OCI-LY1 (cell line): Measurements from ENCODE around the gene ANKIB1.

ENCODE experiments used
- H2AFZ ChIP-seq: fragments of 200-600 bp; sonication (generic), shearing (Covaris generic); 2 replicates; pipeline ENCODE4 v1.6.0; 2014; ENCODE audit warnings: antibody characterized with exemption, mild to moderate bottlenecking, low read length
- H3F3A ChIP-seq: fragments of 200-600 bp; sonication (generic), shearing (Covaris generic); 2 replicates; pipeline ENCODE4 v1.6.0; 2014; ENCODE audit warnings: mild to moderate bottlenecking, antibody characterized with exemption, low read length, moderate library complexity; ENCODE audit not compliant: insufficient read depth
- H3K27ac ChIP-seq: fragments of 200-600 bp; sonication (generic); 2 replicates; pipeline ENCODE4 v1.5.1; 2014; ENCODE audit warnings: low read length, mixed run types, mild to moderate bottlenecking, low read depth; ENCODE audit not compliant: poor library complexity, severe bottlenecking
- H3K27me3 ChIP-seq: fragments of 200-600 bp; sonication (generic); 2 replicates; pipeline ENCODE4 v1.6.0; 2014; ENCODE audit warnings: antibody characterized with exemption, mild to moderate bottlenecking, low read length, moderate library complexity; ENCODE audit not compliant: insufficient read depth
- H3K36me3 ChIP-seq: fragments of 200-600 bp; sonication (generic); 2 replicates; pipeline ENCODE4 v1.6.1; 2014; ENCODE audit warnings: mild to moderate bottlenecking, antibody characterized with exemption, low read length, moderate library complexity, mixed read lengths; ENCODE audit not compliant: insufficient read depth
- H3K4me1 ChIP-seq: fragments of 200-600 bp; sonication (generic); 2 replicates; pipeline ENCODE4 v1.5.1; 2014; ENCODE audit warnings: mild to moderate bottlenecking, low read length, moderate library complexity; ENCODE audit not compliant: insufficient read depth, severe bottlenecking
- H3K4me2 ChIP-seq: fragments of 200-600 bp; sonication (generic), shearing (Covaris generic); 2 replicates; pipeline ENCODE4 v1.6.1; 2014; ENCODE audit warnings: low read length
- H3K4me3 ChIP-seq: fragments of 200-600 bp; sonication (generic); 2 replicates; pipeline ENCODE4 v1.5.1; 2014; ENCODE audit warnings: low read length, low read depth, mild to moderate bottlenecking, mixed read lengths; ENCODE audit not compliant: poor library complexity, severe bottlenecking
- H3K79me2 ChIP-seq: fragments of 200-600 bp; shearing (Covaris generic); 2 replicates; pipeline ENCODE4 v1.6.1; 2016; ENCODE audit warnings: mixed run types, low read length, mixed read lengths; ENCODE audit not compliant: insufficient read depth
- H3K9ac ChIP-seq: fragments of 200-600 bp; sonication (generic), shearing (Covaris generic); 2 replicates; pipeline ENCODE4 v1.6.1; 2014; ENCODE audit warnings: mild to moderate bottlenecking, low read length, mixed read lengths
- H3K9me2 ChIP-seq: fragments of 200-600 bp; sonication (generic), shearing (Covaris generic); 2 replicates; pipeline ENCODE4 v1.6.1; 2014; ENCODE audit warnings: low read depth, mild to moderate bottlenecking, low read length, mixed read lengths
- H3K9me3 ChIP-seq: fragments of 200-600 bp; shearing (Covaris generic); 2 replicates; pipeline ENCODE4 v1.6.1; 2014; ENCODE audit warnings: low read length, mixed read lengths
- H4K20me1 ChIP-seq: fragments of 200-600 bp; sonication (generic), shearing (Covaris generic); 2 replicates; pipeline ENCODE4 v1.6.0; 2016; ENCODE audit warnings: mild to moderate bottlenecking, low read length; ENCODE audit not compliant: insufficient read depth
- EZH2 ChIP-seq: fragments of 200-600 bp; sonication (generic), shearing (Covaris generic); IDR thresholded peaks from 2 replicates; pipeline ENCODE4 v1.8.0; 2017; ENCODE audit warnings: borderline replicate concordance, mixed run types, mild to moderate bottlenecking, antibody characterized with exemption, low read length, moderate library complexity, mixed read lengths
- TF ChIP-seq, protein P1 (sequence below): fragments of 200-600 bp; sonication (generic), shearing (Covaris generic); IDR thresholded peaks from 2 replicates; pipeline ENCODE4 v1.5.1; 2017; ENCODE audit warnings: mild to moderate bottlenecking, antibody characterized with exemption, low read length, moderate library complexity, mixed read lengths

The ANKIB1 gene

DNA sequence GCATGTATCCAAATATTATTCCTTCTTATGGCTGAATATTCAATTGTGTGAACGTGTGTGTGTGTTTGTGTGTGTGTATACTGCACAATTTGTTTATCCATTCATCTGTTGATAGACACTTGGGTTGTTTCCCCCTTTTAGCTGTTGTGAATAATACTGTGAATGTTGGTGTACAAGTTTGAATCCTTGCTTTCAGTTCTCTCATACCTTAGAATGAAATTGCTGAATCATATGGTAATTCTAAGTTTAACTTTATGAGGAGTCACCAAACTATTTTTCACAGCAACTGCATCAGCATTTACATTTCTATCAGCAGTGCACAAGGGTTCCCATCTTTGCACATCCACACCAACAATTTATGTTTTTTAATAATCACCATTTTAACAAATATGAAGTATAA, 114.6 kb downstream of the ANKIB1 start:
- Histone ChIP-seq H3K36me3 (peaks cover 38% of the 10 kb centered on the region), H3K4me1 (no peaks in the 10 kb centered on the region), H3K27me3 (no peaks in the 10 kb centered on the region), H3K9me3 (no peaks in the 10 kb centered on the region), H2AFZ (no peak overlapping the region), H3F3A (no peaks in the 10 kb centered on the region), H3K79me2 (no peaks in the 10 kb centered on the region), H3K4me3 (no peak overlapping the region), H4K20me1 (no peaks in the 10 kb centered on the region), H3K9ac (no peak overlapping the region), H3K27ac (no peak overlapping the region), H3K4me2 (no peak overlapping the region), H3K9me2 (no peaks in the 10 kb centered on the region)
- TF ChIP-seq, protein P1, sequence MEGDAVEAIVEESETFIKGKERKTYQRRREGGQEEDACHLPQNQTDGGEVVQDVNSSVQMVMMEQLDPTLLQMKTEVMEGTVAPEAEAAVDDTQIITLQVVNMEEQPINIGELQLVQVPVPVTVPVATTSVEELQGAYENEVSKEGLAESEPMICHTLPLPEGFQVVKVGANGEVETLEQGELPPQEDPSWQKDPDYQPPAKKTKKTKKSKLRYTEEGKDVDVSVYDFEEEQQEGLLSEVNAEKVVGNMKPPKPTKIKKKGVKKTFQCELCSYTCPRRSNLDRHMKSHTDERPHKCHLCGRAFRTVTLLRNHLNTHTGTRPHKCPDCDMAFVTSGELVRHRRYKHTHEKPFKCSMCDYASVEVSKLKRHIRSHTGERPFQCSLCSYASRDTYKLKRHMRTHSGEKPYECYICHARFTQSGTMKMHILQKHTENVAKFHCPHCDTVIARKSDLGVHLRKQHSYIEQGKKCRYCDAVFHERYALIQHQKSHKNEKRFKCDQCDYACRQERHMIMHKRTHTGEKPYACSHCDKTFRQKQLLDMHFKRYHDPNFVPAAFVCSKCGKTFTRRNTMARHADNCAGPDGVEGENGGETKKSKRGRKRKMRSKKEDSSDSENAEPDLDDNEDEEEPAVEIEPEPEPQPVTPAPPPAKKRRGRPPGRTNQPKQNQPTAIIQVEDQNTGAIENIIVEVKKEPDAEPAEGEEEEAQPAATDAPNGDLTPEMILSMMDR = no peak
- no peak for TF ChIP-seq EZH2

DNA sequence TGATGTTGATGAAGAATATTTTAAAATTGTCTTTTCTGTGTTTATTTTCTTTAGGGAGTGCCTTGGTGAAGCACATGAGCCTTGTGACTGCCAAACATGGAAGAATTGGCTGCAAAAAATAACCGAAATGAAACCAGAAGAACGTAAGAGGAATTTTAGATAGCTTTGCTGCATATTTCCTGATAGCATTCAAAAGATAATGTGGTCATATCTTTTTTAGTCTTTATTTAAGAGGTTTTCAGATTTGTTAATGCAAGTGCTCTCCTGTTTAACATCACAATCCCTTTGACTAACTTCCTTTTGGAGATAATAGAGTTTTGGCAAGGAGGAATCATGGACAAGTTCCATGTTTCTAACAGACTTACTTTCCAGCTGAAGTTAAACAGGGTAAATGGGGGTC, 116.4 kb downstream of the ANKIB1 start:
- Histone ChIP-seq H3K27me3 (no peaks in the 10 kb centered on the region), H3F3A (no peaks in the 10 kb centered on the region), H4K20me1 (no peaks in the 10 kb centered on the region), H3K36me3 (peaks cover 48% of the 10 kb centered on the region), H2AFZ (no peak overlapping the region), H3K27ac (no peak overlapping the region), H3K4me1 (no peaks in the 10 kb centered on the region), H3K4me2 (no peak overlapping the region), H3K4me3 (no peak overlapping the region), H3K9ac (no peak overlapping the region), H3K79me2 (no peaks in the 10 kb centered on the region), H3K9me3 (no peaks in the 10 kb centered on the region), H3K9me2 (no peaks in the 10 kb centered on the region)
- TF ChIP-seq EZH2 = no peak
- TF ChIP-seq, protein P1 = no peak

DNA sequence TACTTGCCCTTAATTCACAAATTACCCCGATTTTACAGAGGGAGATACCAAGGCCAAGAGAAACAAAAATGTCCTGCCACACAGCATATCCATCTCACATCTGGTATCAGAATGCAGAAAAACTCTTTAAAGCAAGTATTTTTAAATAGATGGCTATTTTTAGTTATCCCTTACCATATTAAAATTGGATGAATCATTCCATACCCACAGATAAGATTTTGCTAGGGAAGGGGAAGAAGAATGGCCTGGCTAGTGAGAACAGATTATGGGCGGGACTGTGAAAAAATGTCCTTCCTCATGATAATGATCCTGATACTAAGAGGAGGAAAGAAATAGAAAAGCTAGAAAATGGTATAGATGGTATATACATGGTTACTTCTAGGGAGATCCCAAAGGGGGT, 121.0 kb downstream of the ANKIB1 start:
- TF ChIP-seq, protein P1 = no peak
- TF ChIP-seq EZH2 = no peak
- Histone ChIP-seq H2AFZ (no peak overlapping the region), H3K9me3 (no peaks in the 10 kb centered on the region), H3K4me2 (no peak overlapping the region), H3K27ac (no peak overlapping the region), H4K20me1 (no peaks in the 10 kb centered on the region), H3F3A (no peaks in the 10 kb centered on the region), H3K36me3 (peaks cover 39% of the 10 kb centered on the region), H3K9me2 (no peaks in the 10 kb centered on the region), H3K4me3 (no peak overlapping the region), H3K9ac (no peak overlapping the region), H3K79me2 (no peaks in the 10 kb centered on the region), H3K27me3 (no peaks in the 10 kb centered on the region), H3K4me1 (no peaks in the 10 kb centered on the region)
